Esophagus muscularis mucosa (tissue), 3 donors: ENCODE results near the gene CPS1.

ENCODE experiments used
- CTCF ChIP-seq, 3 experiments: fragments of 200-600 bp in 2 of 3; fragments of 450-650 bp in 1 of 3; sonication (generic) in 2 of 3; IDR thresholded peaks; one replicate each; pipeline ENCODE4 v1.5.1; 2017 to 2019; ENCODE audit warnings: antibody characterized with exemption in 3 of 3, mild to moderate bottlenecking in 2 of 3, moderate library complexity in 1 of 3
- POLR2A ChIP-seq: fragments of 450-650 bp; IDR thresholded peaks from one replicate; pipeline ENCODE4 v1.6.1; 2017; ENCODE audit warnings: antibody characterized with exemption, moderate library complexity, mild to moderate bottlenecking, low read depth
- POLR2AphosphoS5 ChIP-seq, 2 donors: sonication (generic); formaldehyde crosslinking; IDR thresholded peaks; one replicate each; pipeline ENCODE4 v1.6.1; 2017; ENCODE audit warnings: antibody characterized with exemption in 2 of 2

DNA sequence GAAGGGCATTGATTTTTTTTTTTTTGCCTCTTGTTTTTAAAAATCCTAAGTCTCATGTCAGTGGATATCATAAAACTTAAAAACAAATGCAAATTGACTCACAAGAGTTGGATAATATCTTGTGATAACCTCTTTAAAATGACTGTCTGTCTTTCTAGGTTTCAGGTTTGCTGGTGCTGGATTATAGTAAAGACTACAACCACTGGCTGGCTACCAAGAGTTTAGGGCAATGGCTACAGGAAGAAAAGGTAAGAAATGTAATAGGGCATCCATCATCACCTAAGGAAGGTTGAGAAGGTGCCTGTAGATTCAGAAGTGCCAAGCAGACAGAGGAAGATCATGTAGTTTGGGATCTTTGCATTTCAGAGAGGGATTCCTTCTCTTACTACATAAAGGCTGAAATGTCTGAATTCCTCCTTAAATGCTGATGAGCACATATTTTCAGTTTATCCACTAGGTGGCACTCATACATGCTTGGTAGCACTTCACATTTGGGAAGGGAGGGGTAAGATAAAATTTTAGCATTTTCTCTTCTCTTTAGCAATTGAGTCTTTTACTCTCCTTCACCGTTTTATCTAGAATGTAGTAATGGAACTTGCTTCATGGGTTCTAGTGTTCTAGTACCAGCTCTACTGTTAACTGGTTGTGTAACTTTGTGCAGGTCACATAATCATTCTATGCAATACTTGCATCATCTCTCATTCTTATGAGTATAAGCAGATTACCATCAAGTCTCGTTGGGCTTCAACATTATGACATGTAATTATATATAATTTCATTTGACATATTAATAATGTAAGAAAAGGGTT is 21.1 kb downstream of the CPS1 start:
- TF ChIP-seq CTCF (IDR thresholded peaks at IDR 0.05) (peak; percentile 24 to 71 (median 52)), POLR2AphosphoS5 (IDR thresholded peaks at IDR 0.05) (no peak), POLR2A (no peak)
